Measurements from ENCODE around the gene FAM3D.

The FAM3D gene

DNA sequence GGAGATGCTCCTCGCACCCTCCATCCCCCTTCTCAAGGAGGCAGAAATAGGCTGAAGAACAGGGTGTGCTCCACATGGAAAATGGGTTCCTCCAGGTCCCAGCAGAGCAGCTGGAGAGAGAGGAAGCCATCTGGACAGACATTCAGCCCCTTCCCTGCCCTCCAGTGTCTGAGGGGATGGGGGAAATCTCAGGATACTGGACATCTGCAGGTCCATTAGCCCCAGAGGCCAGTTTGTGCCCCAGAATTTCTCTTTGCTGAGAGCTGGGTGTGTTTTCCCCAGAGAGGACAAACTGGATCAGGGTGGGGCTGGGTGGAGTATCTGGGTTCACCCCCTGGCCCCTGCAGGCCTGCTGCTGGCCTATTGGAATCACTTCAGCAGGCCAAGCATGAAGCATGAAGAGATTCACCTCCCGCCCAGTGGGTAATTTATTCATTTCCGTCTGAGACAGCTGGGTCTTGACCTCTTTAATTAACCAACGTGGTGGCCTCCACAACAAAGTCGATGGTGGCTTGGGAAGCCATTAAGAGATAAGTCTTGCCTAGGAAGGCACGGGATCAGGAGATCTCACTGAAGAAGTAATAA is 4.6 kb downstream of the FAM3D start:
- no peak overlapping the region for H3K9ac ChIP-seq (ENCODE audit: low read length)
- no peak overlapping the region for H2AFZ ChIP-seq (ENCODE audit: low read depth, low read length)
- no peak overlapping the region for H2AK5ac ChIP-seq (ENCODE audit: low read length, severe bottlenecking)
- no peak overlapping the region for H4K91ac ChIP-seq (ENCODE audit: low read length)
- no peak overlapping the region for H3K4me3 ChIP-seq (ENCODE audit: insufficient read depth in 1 of 2, low read depth in 1 of 2, low read length in 2 of 2)
- no peaks in the 10 kb centered on the region for H3K79me1 ChIP-seq (replicated peaks; ENCODE audit: low read length, poor library complexity, severe bottlenecking)
- H3K14ac ChIP-seq (ENCODE audit: low read length in 2 of 2): no peak overlapping the region
- no peak overlapping the region for H3K23ac ChIP-seq (ENCODE audit: low read length in 2 of 2)
- H4K8ac ChIP-seq (ENCODE audit: low read length): no peak overlapping the region
- no peak overlapping the region for H3K4me2 ChIP-seq (ENCODE audit: low read length, poor library complexity, severe bottlenecking)
- no peak overlapping the region for H2BK12ac ChIP-seq (ENCODE audit: low read length in 2 of 2)
- no peak overlapping the region for H2BK120ac ChIP-seq (ENCODE audit: low read depth, low read length)
- 74% methylated on average over 3 of the region's 6 CpGs for WGBS
- H2BK15ac ChIP-seq (ENCODE audit: low read depth, poor library complexity, severe bottlenecking): no peak overlapping the region
- H2BK5ac ChIP-seq (ENCODE audit: low read depth, low read length, poor library complexity, severe bottlenecking): no peak overlapping the region
- H3K27ac ChIP-seq (ENCODE audit: low read length, poor library complexity, severe bottlenecking): no peak overlapping the region
- H3K36me3 ChIP-seq (ENCODE audit: control insufficient read depth in 1 of 2, insufficient read depth in 2 of 2, low read depth in 1 of 2, low read length in 2 of 2): no peaks in the 10 kb centered on the region
- no peak for DNase-seq
- H3K27me3 ChIP-seq (ENCODE audit: control insufficient read depth in 1 of 2, insufficient read depth in 1 of 2, low read length in 2 of 2): peaks cover 0 to 15% of the 10 kb centered on the region in 2 experiments
- H3K4ac ChIP-seq (ENCODE audit: low read depth in 1 of 2, low read length in 2 of 2): no peak overlapping the region
- H3K4me1 ChIP-seq (ENCODE audit: control insufficient read depth, insufficient read depth, low read depth, low read length): no peaks in the 10 kb centered on the region
- no peaks in the 10 kb centered on the region for H3K9me3 ChIP-seq (ENCODE audit: control insufficient read depth, low read length)
- H3K18ac ChIP-seq (ENCODE audit: low read depth in 1 of 2, low read length in 2 of 2): no peak overlapping the region

DNA sequence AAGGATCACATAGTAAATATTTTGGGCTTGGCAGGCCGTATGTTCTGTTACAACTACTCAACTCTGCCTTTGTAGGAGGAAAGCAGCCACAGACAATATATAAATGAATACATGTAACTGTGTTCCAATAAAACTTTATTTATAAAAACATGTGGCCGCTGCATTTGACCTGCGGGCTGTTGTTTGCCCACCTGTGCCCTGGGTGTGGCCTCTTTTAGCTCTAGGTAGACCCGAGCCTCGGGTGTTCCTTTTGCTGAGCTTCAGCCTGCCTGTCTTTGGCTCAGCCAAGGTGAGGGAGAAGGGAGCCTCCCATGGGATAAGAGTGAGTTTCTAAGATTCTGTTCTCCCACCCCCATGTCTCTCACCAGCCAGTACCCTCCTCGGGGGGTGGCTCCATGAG is 5.6 kb downstream of the FAM3D start:
- Histone ChIP-seq H3K4me3 (ENCODE audit: insufficient read depth in 1 of 2, low read depth in 1 of 2, low read length in 2 of 2) (no peak overlapping the region), H3K27ac (ENCODE audit: low read length, poor library complexity, severe bottlenecking) (no peak overlapping the region), H2AK5ac (ENCODE audit: low read length, severe bottlenecking) (no peak overlapping the region), H2BK120ac (ENCODE audit: low read depth, low read length) (no peak overlapping the region), H3K4me2 (ENCODE audit: low read length, poor library complexity, severe bottlenecking) (no peak overlapping the region), H4K8ac (ENCODE audit: low read length) (no peak overlapping the region), H3K23ac (ENCODE audit: low read length in 2 of 2) (no peak overlapping the region), H3K9ac (ENCODE audit: low read length) (no peak overlapping the region), H2BK15ac (ENCODE audit: low read depth, poor library complexity, severe bottlenecking) (no peak overlapping the region), H4K91ac (ENCODE audit: low read length) (no peak overlapping the region), H3K4me1 (ENCODE audit: control insufficient read depth, insufficient read depth, low read depth, low read length) (no peaks in the 10 kb centered on the region), H3K36me3 (ENCODE audit: control insufficient read depth in 1 of 2, insufficient read depth in 2 of 2, low read depth in 1 of 2, low read length in 2 of 2) (no peaks in the 10 kb centered on the region), H2AFZ (ENCODE audit: low read depth, low read length) (no peak overlapping the region), H3K18ac (ENCODE audit: low read depth in 1 of 2, low read length in 2 of 2) (no peak overlapping the region), H3K9me3 (ENCODE audit: control insufficient read depth, low read length) (no peaks in the 10 kb centered on the region), H3K14ac (ENCODE audit: low read length in 2 of 2) (no peak overlapping the region), H2BK12ac (ENCODE audit: low read length in 2 of 2) (no peak overlapping the region), H3K27me3 (ENCODE audit: control insufficient read depth in 1 of 2, insufficient read depth in 1 of 2, low read length in 2 of 2) (peaks cover 8 to 18% of the 10 kb centered on the region in 2 experiments), H3K79me1 (replicated peaks; ENCODE audit: low read length, poor library complexity, severe bottlenecking) (no peaks in the 10 kb centered on the region), H3K4ac (ENCODE audit: low read depth in 1 of 2, low read length in 2 of 2) (no peak overlapping the region), H2BK5ac (ENCODE audit: low read depth, low read length, poor library complexity, severe bottlenecking) (no peak overlapping the region)
- DNase-seq: no peak
- WGBS: 81% methylated on average over 5 of the region's 6 CpGs

DNA sequence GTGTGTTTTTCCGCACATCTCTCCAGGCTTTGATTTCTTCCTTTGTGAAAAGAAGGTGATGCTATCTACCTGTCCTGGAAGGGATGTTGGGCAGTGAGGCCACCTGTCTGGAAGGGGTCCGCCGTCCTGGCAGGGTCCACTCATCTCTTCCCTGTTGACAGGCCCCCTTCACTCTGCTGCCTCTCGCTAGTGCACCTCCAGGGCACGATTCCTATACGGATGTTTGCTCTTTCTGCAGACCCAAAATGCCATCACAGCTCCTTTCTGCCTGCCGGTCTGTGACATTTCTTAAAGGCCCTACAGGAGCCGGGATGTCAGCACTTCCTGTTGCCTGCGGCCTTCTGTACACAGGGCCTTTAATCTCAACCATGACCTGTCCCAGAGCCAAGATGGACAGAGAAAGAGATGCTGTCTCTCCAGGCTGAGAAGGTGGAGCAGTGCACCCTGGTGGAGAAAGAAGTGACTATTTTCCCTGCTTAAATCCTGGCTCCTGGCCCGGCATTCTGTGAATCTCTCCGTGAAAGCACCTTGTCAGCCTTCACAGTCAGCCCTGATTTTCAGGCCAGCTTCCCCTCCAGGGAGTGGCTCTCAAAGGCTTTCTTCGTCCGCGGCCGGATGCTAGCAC is 7.4 kb downstream of the FAM3D start:
- WGBS: 71% methylated on average over 15 of the region's 15 CpGs
- Histone ChIP-seq H3K4me3 (ENCODE audit: insufficient read depth in 1 of 2, low read depth in 1 of 2, low read length in 2 of 2) (no peak overlapping the region), H3K4ac (ENCODE audit: low read depth in 1 of 2, low read length in 2 of 2) (no peak overlapping the region), H4K91ac (ENCODE audit: low read length) (no peak overlapping the region), H3K27me3 (ENCODE audit: control insufficient read depth in 1 of 2, insufficient read depth in 1 of 2, low read length in 2 of 2) (peaks cover 22 to 25% of the 10 kb centered on the region in 2 experiments), H3K23ac (ENCODE audit: low read length in 2 of 2) (no peak overlapping the region), H3K9ac (ENCODE audit: low read length) (no peak overlapping the region), H2BK5ac (ENCODE audit: low read depth, low read length, poor library complexity, severe bottlenecking) (no peak overlapping the region), H3K4me1 (ENCODE audit: control insufficient read depth, insufficient read depth, low read depth, low read length) (no peaks in the 10 kb centered on the region), H2BK12ac (ENCODE audit: low read length in 2 of 2) (no peak overlapping the region), H4K8ac (ENCODE audit: low read length) (no peak overlapping the region), H2BK15ac (ENCODE audit: low read depth, poor library complexity, severe bottlenecking) (no peak overlapping the region), H2AFZ (ENCODE audit: low read depth, low read length) (no peak overlapping the region), H2AK5ac (ENCODE audit: low read length, severe bottlenecking) (no peak overlapping the region), H3K18ac (ENCODE audit: low read depth in 1 of 2, low read length in 2 of 2) (no peak overlapping the region), H3K36me3 (ENCODE audit: control insufficient read depth in 1 of 2, insufficient read depth in 2 of 2, low read depth in 1 of 2, low read length in 2 of 2) (no peaks in the 10 kb centered on the region), H3K9me3 (ENCODE audit: control insufficient read depth, low read length) (no peaks in the 10 kb centered on the region), H3K4me2 (ENCODE audit: low read length, poor library complexity, severe bottlenecking) (no peak overlapping the region), H3K79me1 (replicated peaks; ENCODE audit: low read length, poor library complexity, severe bottlenecking) (no peaks in the 10 kb centered on the region), H3K27ac (ENCODE audit: low read length, poor library complexity, severe bottlenecking) (no peak overlapping the region), H2BK120ac (ENCODE audit: low read depth, low read length) (no peak overlapping the region), H3K14ac (ENCODE audit: low read length in 2 of 2) (no peak overlapping the region)
- DNase-seq: peak; percentile 18

DNA sequence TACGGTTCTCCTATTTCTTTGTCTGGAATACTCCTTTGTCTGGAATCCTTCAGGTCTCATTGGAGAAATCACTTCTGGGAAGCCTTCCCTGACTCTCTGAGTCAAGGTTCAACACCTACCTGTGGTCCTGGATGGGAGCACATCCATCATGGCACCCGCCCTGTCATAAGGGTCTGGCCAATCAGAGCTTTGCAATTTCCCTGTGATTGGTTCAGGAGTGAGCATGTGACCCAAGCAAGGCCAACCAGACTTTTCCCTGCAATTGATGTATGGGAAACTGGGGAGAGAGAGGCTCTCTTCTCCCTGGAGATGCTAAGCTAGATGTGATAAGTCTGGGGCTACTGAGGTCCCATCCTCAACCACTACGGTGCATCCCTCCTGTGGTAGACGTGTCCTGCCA is 8.1 kb downstream of the FAM3D start:
- no peak overlapping the region for H3K4me3 ChIP-seq (ENCODE audit: insufficient read depth in 1 of 2, low read depth in 1 of 2, low read length in 2 of 2)
- H3K36me3 ChIP-seq (ENCODE audit: control insufficient read depth in 1 of 2, insufficient read depth in 2 of 2, low read depth in 1 of 2, low read length in 2 of 2): no peaks in the 10 kb centered on the region
- no peak overlapping the region for H3K9ac ChIP-seq (ENCODE audit: low read length)
- DNase-seq: no peak
- H3K4ac ChIP-seq (ENCODE audit: low read depth in 1 of 2, low read length in 2 of 2): no peak overlapping the region
- H3K27ac ChIP-seq (ENCODE audit: low read length, poor library complexity, severe bottlenecking): no peak overlapping the region
- 97% methylated on average over 4 of the region's 4 CpGs for WGBS
- no peaks in the 10 kb centered on the region for H3K9me3 ChIP-seq (ENCODE audit: control insufficient read depth, low read length)
- no peak overlapping the region for H3K23ac ChIP-seq (ENCODE audit: low read length in 2 of 2)
- H4K8ac ChIP-seq (ENCODE audit: low read length): no peak overlapping the region
- H4K91ac ChIP-seq (ENCODE audit: low read length): no peak overlapping the region
- no peak overlapping the region for H3K4me2 ChIP-seq (ENCODE audit: low read length, poor library complexity, severe bottlenecking)
- peaks cover 28 to 32% of the 10 kb centered on the region in 2 experiments for H3K27me3 ChIP-seq (ENCODE audit: control insufficient read depth in 1 of 2, insufficient read depth in 1 of 2, low read length in 2 of 2)
- H2AFZ ChIP-seq (ENCODE audit: low read depth, low read length): no peak overlapping the region
- H3K14ac ChIP-seq (ENCODE audit: low read length in 2 of 2): no peak overlapping the region
- H2BK15ac ChIP-seq (ENCODE audit: low read depth, poor library complexity, severe bottlenecking): no peak overlapping the region
- H3K4me1 ChIP-seq (ENCODE audit: control insufficient read depth, insufficient read depth, low read depth, low read length): no peaks in the 10 kb centered on the region
- H2BK120ac ChIP-seq (ENCODE audit: low read depth, low read length): no peak overlapping the region
- no peak overlapping the region for H2BK5ac ChIP-seq (ENCODE audit: low read depth, low read length, poor library complexity, severe bottlenecking)
- no peak overlapping the region for H2BK12ac ChIP-seq (ENCODE audit: low read length in 2 of 2)
- H3K18ac ChIP-seq (ENCODE audit: low read depth in 1 of 2, low read length in 2 of 2): no peak overlapping the region
- no peaks in the 10 kb centered on the region for H3K79me1 ChIP-seq (replicated peaks; ENCODE audit: low read length, poor library complexity, severe bottlenecking)
- no peak overlapping the region for H2AK5ac ChIP-seq (ENCODE audit: low read length, severe bottlenecking)

All from mesenchymal stem cell (in vitro differentiated cells and primary cell).